PC-3 (cell line): ENCODE data around the gene GADD45B. TPM values are rescaled to one million over a fixed set of nuclear protein-coding genes. Genes with fewer than 3 reads are reported as not detected.

Experiments used
- ATAC-seq: fragments of 200-7000 bp; cut with Tn5 transposase; 2 replicates; pipeline ENCODE4 v1.9.1; 2020; ENCODE audit warnings: mild to moderate bottlenecking, moderate library complexity
- BruUV-seq: library from RNA; stranded (reverse); fragments of 400-500 nt; replicated peaks from 2 replicates; lab custom pipeline; 2021; lab: Mats Ljungman, UMichigan
- CTCF ChIA-PET: fragments of 300-600 bp; sonication (Branson Sonifier 250); formaldehyde crosslinking; loops from one replicate; lab custom pipeline; 2022; ENCODE audit warnings: antibody characterized with exemption; lab: Charles Lee
- POLR2A ChIA-PET: fragments of 300-600 bp; sonication (Branson Sonifier 250); formaldehyde crosslinking; loops from one replicate; lab custom pipeline; 2022; ENCODE audit warnings: antibody characterized with exemption; ENCODE audit not compliant: unreplicated experiment; lab: Charles Lee
- DNase-seq: peaks from one replicate; pipeline ENCODE4 v3.0.0-alpha.2; 2015
- H2AFZ ChIP-seq: fragments of 300-600 bp; sonication (generic); 2 replicates; pipeline ENCODE4 v1.6.0; 2016; ENCODE audit warnings: antibody characterized with exemption, low read length
- H3F3A ChIP-seq: fragments of 300-600 bp; sonication (generic); one replicate; pipeline ENCODE4 v1.6.0; 2017; ENCODE audit warnings: antibody characterized with exemption, low read length, control low read depth, mild to moderate bottlenecking; ENCODE audit not compliant: unreplicated experiment
- H3K27ac ChIP-seq: fragments of 300-600 bp; sonication (generic); 2 replicates; pipeline ENCODE4 v1.5.1; 2016; ENCODE audit warnings: mild to moderate bottlenecking, low read length
- H3K27me3 ChIP-seq: fragments of 300-600 bp; sonication (generic); 2 replicates; pipeline ENCODE4 v1.6.1; 2016; ENCODE audit warnings: low read length, mixed read lengths
- H3K36me3 ChIP-seq: fragments of 300-600 bp; sonication (generic); 2 replicates; pipeline ENCODE4 v1.6.1; 2016; ENCODE audit warnings: low read depth, mixed run types, low read length, mixed read lengths
- H3K4me1 ChIP-seq: fragments of 300-600 bp; sonication (generic); 2 replicates; pipeline ENCODE4 v1.5.1; 2016; ENCODE audit warnings: low read length; ENCODE audit not compliant: insufficient read depth
- H3K4me2 ChIP-seq: fragments of 300-600 bp; sonication (generic); 2 replicates; pipeline ENCODE4 v1.6.0; 2016; ENCODE audit warnings: low read length
- H3K4me3 ChIP-seq: fragments of 300-600 bp; sonication (generic); 2 replicates; pipeline ENCODE4 v1.5.1; 2016; ENCODE audit warnings: mild to moderate bottlenecking, low read length, mixed read lengths
- H3K79me2 ChIP-seq: fragments of 300-600 bp; sonication (generic); 2 replicates; pipeline ENCODE4 v1.6.1; 2017; ENCODE audit warnings: low read length, mixed read lengths
- H3K9ac ChIP-seq: fragments of 300-600 bp; sonication (generic); 2 replicates; pipeline ENCODE4 v1.6.0; 2016; ENCODE audit warnings: mild to moderate bottlenecking, low read length
- H3K9me2 ChIP-seq: fragments of 300-600 bp; sonication (generic); replicated peaks from 2 replicates; pipeline ENCODE4 v1.6.1; 2016; ENCODE audit warnings: mixed run types, low read length, mixed read lengths
- H3K9me3 ChIP-seq: fragments of 300-600 bp; sonication (generic); 2 replicates; pipeline ENCODE4 v1.6.1; 2016; ENCODE audit warnings: low read length, mixed read lengths
- H4K20me1 ChIP-seq: fragments of 300-600 bp; sonication (generic); 2 replicates; pipeline ENCODE4 v1.6.1; 2016; ENCODE audit warnings: low read length, mixed read lengths
- CTCF ChIP-seq: fragments of 300-600 bp; sonication (generic); conservative IDR thresholded peaks from 2 replicates; pipeline ENCODE4 v1.5.1; 2017; ENCODE audit warnings: antibody characterized with exemption, low read depth, mild to moderate bottlenecking, low read length
- EZH2 ChIP-seq: fragments of 300-600 bp; sonication (generic); IDR thresholded peaks from one replicate; pipeline ENCODE4 v1.6.1; 2017; ENCODE audit warnings: antibody characterized with exemption, mild to moderate bottlenecking, low read length; ENCODE audit not compliant: unreplicated experiment
- EZH2phosphoT487 ChIP-seq: fragments of 300-600 bp; sonication (generic); IDR thresholded peaks from 2 replicates; pipeline ENCODE4 v1.6.1; 2018; ENCODE audit warnings: mild to moderate bottlenecking, antibody characterized with exemption, low read length, borderline replicate concordance
- intact Hi-C: fragments of 100-400 bp; cut with micrococcal nuclease; formaldehyde crosslinking; loops from 2 replicates; pipeline ENCODE4 v1.9.0; 2023
- total RNA-seq: library from RNA; depleted of rRNA; stranded (reverse); fragments of >200 nt; gene quantifications from 2 replicates; pipeline ENCODE4 v1.2.3, GENCODE V29; 2014

The GADD45B gene
- total RNA-seq, 1 experiment from 2014 or later: 137 TPM

- H3K9me3 ChIP-seq: no peaks in the 10 kb centered on the region
- peaks cover 14% of the 10 kb centered on the region for H3K4me1 ChIP-seq
- intact Hi-C loops: no loop called here
- no peaks in the 10 kb centered on the region for H3K36me3 ChIP-seq
- H3K79me2 ChIP-seq: no peaks in the 10 kb centered on the region
- H3K4me2 ChIP-seq: peak overlapping the region; percentile 67
- POLR2A ChIA-PET: interaction anchor here (0.8 kb wide), 1 partner anchor 31 kb away, joined by 4 read pairs; the partner anchor contains the start of gene GADD45B
- ATAC-seq (peak; percentile 71), DNase-seq (peak; percentile 89)
- 0 out of 2 replicates have a peak overlapping the region, but pooled peaks have one; percentile 59 for H2AFZ ChIP-seq
- no peak for TF ChIP-seq EZH2
- no peaks in the 10 kb centered on the region for H4K20me1 ChIP-seq
- no peak overlapping the region for H3K4me3 ChIP-seq
- peak overlapping the region; percentile 48 for H3K9ac ChIP-seq
- H3K27ac ChIP-seq: peak overlapping the region; percentile 82
- H3K27me3 ChIP-seq: no peaks in the 10 kb centered on the region
- no TSS peak for BruUV-seq
- H3K9me2 ChIP-seq: no peaks in the 10 kb centered on the region
- CTCF ChIA-PET: interaction anchor here (0.5 to 0.7 kb wide), 2 partner anchors 72 to 352 kb away, joined by 3 to 8 read pairs; no protein-coding TSS in a partner anchor
- peaks cover 3% of the 10 kb centered on the region for H3F3A ChIP-seq
Measured at GRCh38 chr19:2507109-2507508, 31.2 kb downstream of the GADD45B start.

- Histone ChIP-seq H3K9me2 (no peaks in the 10 kb centered on the region), H3K27ac (no peak overlapping the region), H3K4me1 (peaks cover 2% of the 10 kb centered on the region), H3K27me3 (no peaks in the 10 kb centered on the region), H3K4me3 (no peak overlapping the region), H2AFZ (no peak overlapping the region), H3K79me2 (no peaks in the 10 kb centered on the region), H3K36me3 (no peaks in the 10 kb centered on the region), H3F3A (peaks cover 1% of the 10 kb centered on the region), H3K4me2 (no peak overlapping the region), H3K9ac (no peak overlapping the region), H4K20me1 (no peaks in the 10 kb centered on the region), H3K9me3 (no peaks in the 10 kb centered on the region)
- ChIA-PET CTCF (no interaction called here), POLR2A (no interaction called here)
- ATAC-seq (no peak), DNase-seq (no peak)
- no peak for TF ChIP-seq EZH2
- no peak for TF ChIP-seq EZH2phosphoT487
- TF ChIP-seq CTCF: no peak
- intact Hi-C loops: no loop called here
- no TSS peak for BruUV-seq
Measured at GRCh38 chr19:2509096-2509495, 33.2 kb downstream of the GADD45B start.

- CTCF ChIA-PET: no interaction called here
Measured at GRCh38 chr19:2511570-2511969, 35.6 kb downstream of the GADD45B start.

More at GRCh38 chr19:2511570-2511969, 35.6 kb downstream of the GADD45B start:
- H3K36me3 ChIP-seq: no peaks in the 10 kb centered on the region
- no peak overlapping the region for H3K4me2 ChIP-seq
- H2AFZ ChIP-seq: no peak overlapping the region
- ATAC-seq (no peak), DNase-seq (no peak)
- H3K9me2 ChIP-seq: no peaks in the 10 kb centered on the region
- H3K27me3 ChIP-seq: no peaks in the 10 kb centered on the region
- POLR2A ChIA-PET: no interaction called here
- BruUV-seq: no TSS peak
- H3K9ac ChIP-seq: no peak overlapping the region
- H3K27ac ChIP-seq: no peak overlapping the region
- no peaks in the 10 kb centered on the region for H3K79me2 ChIP-seq
- no peak overlapping the region for H3K4me3 ChIP-seq
- TF ChIP-seq EZH2phosphoT487 (no peak), CTCF (no peak)
- no peaks in the 10 kb centered on the region for H4K20me1 ChIP-seq
- no peaks in the 10 kb centered on the region for H3F3A ChIP-seq
- H3K9me3 ChIP-seq: no peaks in the 10 kb centered on the region
- H3K4me1 ChIP-seq: no peaks in the 10 kb centered on the region; the same call in 1 of the 2 replicates
- intact Hi-C loops: no loop called here
